ENCODE results near the gene ALPK1.

ALPK1 gene

DNA sequence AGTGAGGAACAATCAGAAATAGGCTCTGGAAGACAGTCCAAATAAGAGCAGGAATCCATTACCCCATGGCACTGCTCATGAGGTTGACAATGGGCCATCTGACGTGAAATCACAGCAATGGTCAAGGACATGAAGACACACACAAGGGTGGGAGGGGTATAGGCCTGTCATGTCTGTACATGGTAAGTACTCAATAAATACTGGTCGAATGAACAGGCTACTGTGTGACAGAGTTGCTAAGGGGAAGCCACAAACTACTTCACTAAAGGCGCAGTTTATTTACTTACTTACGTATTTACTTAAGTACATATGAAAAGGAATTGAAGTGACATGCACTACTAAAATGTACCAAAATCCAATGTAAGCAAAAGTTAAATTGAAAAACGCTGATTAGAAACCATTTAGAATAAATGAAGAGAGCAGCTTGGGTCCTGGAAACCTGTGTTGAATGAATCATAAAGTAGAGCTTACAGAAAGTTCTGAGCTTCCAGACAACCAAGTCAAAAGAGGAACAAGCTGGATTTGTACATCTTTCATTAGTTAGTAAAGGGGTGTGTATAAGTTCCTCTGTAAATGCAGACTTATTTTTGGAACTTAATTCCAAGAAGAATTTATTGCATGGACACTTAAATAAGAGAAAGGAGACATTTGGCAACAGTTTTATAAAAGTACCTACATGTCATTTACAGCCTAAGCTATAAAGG lies 32.7 kb downstream of the ALPK1 start:
- DNase-seq = no peak

DNA sequence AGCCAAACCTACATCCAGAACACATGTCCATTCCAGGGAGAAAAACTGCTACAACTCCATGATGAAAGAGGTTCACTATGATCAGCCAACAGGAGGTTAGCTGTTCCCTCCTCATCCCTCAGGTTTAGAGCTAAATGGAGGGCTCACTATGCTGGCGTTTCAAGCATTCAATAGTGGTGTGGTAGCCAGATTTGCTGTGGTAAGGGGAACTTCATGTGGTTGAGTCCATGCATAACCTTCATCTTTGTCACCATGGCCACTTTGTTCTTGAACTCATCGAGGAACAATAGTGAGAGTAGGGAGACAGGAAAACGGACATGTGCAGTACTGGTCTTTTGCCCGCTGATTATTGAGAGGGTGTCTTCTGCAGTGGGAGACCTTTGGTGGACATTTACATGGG lies 33.8 kb downstream of the ALPK1 start:
- DNase-seq = no peak

DNA sequence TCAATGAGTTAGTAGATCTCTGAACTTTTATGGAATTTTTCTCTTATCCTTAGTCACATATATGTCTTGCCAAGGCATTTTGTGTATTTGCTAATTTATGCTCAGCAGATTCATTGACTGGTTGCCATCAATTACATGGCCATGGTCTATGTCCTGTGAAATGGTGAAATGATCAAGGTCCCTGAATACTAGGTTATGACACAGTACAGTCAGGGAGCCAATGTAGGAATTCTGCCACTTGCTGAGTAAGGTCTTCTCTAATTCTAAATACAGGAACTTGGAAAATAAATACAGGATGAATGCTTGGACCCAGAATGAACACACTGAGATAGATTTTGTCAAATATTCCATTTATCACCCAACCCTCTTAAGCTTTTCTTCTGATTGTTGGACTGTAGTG lies 35.2 kb downstream of the ALPK1 start:
- no peak for DNase-seq

DNA sequence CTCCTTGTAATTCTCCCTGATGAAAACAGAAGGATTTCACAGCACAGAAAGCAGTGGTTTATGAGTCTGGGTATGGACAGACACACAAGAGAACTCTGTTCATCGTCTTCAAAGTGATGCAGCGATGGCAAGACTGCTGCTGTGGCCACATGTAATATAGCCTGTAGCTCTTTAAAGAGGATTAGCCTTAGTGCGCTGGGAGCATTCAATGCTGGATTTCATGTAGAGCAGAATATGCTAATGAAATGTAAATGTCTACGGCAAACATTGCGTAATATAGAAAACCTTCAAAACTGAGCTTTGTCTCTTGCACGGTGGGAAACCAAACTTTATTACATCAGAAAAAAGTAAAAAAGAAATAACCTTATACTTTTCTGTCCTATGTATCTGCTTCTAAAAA lies 42.9 kb downstream of the ALPK1 start:
- no peak for DNase-seq

DNA sequence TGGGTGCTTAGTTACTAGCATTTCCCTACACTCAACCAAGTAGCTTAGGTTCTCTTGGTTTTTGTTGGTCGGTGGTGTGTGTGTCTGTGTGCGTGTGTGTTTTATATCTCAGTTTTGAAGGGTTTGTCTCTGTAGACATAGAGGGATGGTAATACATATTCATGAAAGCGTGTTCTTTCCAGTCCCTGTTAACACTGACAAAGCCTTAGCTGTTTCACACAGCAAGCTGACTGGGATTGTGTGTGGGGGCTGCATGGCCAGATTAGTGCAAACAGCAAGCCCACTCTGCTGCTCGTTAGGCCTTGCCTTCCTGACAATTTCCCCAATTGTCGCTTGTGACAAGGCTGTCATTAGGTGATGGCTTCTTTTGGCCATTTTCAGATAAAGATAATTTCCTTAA lies 43.9 kb downstream of the ALPK1 start:
- DNase-seq = no peak

DNA sequence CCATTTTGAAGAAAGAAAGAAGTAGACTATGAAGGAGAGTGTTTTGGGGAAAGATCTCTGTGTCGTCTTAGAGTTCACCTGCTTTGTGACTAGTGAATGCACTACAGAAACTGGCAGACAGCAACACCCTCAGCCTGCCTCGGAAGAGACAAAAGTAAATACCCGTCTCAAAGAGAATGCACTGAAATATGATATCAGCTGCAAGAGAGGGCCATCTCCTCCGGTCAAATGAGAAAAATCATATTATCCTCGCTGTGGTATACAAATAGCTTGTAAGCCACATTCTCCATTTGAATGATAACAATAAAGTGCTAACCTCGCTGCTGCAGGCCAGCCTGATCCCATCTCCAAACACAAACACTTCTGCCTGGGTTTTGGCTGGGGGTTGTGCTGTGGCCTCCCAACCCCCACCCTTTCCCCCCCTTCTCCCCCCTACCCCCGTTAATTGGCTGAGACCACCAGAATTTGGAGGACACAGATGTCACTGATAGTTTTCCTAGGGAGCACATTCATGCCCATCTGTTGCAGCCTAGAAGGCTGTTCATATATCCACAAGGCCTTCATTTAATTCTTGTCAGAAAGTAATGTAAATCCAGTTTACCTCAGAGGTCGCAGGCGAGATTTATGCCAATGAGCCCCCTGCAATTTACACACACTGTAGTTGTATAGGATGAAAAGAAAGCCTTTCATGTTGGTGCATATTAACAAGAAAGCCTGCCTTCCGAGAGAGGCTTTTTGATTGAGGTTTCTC lies 46.3 kb downstream of the ALPK1 start:
- DNase-seq = no peak

DNA sequence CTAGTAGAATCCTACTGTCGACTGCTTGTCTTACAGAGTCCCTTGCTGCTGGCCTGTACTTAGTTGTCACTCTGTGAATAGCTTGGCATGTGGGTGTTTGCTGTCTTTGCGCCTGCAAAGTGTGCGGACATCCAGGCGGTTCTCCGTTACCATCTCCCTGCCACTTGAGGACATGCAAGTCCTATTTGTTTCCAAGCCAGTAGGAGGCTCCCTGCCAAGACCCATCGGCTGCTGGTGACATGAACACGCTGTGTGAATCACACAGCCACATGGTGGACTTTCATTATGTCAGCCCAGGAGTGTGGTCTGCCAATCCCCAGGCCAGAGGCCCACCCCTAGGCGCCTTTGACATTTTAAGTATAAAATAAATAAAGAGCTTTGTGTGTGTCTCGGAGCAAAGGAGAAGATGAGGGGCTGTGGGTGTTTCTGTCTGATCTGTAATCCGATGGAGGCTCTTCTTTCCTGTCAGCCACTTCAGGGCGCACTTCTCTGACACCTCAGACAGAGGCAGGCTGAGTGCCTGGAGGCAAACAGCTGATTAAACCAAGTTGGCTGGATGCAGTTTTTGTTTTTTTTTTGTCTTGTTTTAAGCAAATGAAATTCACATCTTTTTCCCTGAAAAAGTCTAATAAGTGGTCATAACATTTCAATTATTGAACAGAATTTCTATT lies 51.5 kb downstream of the ALPK1 start:
- peak; percentile 6 for DNase-seq

DNA sequence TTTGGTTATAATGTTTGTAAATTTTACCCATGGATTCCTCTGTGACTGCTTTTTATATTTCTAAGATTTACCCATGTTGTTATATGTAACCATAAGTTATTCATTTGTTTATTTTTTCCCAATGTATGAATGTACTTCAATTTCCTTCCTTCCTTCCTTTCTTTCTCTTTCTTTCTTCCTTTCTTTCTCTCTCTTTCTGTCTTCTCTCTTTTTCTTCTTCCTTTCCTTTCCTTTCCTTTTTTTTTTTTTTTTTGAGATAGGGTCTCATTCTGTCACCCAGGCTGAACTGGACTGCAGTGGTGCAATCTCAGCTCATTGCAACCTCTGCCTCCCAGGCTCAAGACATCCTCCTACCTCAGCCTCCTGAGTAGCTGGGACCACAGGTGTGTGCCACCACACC lies 55.6 kb downstream of the ALPK1 start:
- DNase-seq = no peak

DNA sequence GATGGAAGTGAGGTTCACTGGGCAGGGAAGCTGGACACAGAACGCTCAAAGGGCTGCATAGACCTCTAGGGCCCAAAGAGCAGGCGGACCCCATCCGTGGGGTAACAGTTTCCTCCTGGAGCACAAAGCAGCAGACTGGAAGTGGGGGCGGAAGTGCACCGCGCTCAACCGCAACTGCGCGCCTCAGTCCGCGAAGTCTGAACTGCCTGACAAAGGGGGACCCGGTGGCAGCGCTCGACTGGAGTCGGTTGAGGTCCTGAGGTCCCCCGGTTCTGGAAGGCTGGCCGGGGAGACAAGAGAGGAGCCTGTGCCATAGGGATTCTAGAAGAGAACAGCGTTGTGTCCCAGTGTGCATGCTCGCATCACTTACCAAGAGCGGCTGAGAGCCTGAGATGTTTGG lies 58.5 kb downstream of the ALPK1 start:
- no peak for DNase-seq

DNA sequence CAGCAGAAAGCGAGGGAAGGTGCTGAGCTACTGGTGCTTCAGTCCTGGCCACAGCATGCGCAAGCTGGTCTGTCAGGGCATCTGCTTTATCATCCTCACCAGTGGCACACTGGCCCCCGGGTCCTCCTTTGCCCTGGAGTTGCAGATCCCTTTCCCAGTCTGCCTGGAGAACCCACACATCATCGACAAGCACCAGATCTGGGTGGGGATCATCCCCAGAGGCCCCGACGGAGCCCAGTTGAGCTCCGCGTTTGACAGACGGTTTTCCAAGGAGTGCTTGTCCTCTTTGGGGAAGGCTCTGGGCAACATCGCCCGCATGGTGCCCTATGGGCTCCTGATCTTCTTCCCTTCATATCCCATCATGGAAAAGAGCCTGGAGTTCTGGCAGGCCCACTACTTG lies 60.3 kb downstream of the ALPK1 start:
- no peak for DNase-seq

DNA sequence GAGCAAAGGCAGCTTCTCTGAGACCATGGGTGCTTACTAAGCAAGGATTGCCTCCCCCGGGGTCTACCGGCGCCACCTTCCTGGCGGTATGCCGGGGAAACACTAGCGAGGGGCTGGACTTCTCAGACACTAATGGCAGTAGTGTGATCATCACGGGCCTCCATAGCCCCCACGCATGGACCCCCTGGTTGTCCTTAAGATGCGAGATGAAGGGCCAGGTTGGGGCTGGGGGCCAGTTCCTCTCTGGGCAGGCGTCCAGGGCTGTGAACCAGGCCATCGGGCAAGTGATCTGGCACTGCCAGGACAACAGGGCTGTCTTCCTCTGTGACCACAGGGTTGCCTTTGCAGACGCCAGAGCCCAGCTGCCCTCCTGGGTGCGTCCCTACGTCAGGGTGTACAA lies 60.7 kb downstream of the ALPK1 start:
- DNase-seq = no peak

DNA sequence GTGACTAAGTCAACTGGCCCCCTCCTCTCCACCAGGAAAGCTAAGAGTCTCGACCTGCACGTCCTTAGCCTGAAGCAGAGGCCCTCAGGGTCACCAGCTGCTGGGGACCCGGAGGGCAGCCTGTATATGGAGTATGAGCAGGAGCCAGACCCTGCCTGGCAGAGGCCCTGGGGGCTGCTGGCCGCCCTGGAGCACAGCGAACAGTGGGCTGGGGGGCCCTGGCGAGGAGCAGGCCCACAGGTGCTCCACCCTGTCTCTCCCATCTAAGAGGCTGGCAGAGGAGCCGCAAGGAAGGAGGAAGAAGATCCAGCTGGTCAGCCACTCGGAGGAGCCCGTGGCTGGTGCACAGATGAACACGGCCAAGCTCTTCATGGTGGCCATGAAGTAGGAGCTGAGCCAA lies 61.2 kb downstream of the ALPK1 start:
- DNase-seq = no peak

DNA sequence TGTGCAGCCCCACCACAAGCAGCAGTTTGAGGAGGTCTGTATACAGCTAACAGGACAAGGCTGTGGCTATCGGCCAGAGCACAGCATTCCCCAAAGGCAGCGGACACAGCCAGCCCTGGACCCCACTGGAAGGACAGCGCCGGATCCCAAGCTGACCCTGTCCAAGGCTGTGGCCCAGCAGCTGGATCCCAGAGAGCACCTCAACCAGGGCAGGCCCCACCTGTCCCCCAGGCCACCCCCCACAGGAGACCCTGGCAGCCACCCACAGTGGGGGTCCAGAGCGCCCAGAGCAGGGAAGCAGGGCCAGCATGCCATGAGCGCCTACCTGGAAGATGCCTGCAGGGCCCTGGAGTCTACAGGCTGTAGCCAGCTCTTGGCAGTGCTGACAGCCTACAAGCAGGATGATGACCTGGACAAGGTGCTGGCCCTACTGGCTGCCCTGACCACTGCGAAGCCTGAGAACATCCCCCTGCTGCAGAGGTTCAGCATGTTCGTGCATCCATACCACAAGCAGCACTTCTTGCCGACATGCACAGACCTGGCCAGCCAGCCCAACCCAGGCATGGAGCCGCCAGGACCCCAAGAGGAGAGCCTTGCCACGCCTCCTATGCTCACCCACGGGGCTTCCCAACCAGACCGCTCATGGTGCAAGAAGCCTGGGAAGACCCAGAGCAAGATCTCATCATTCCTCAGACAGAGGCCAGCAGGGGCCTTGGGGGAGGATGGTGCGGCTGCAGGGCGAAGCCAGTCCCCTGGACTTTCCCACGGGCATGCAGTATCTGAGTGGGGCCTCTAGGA lies 62.0 kb downstream of the ALPK1 start:
- no peak for DNase-seq

DNA sequence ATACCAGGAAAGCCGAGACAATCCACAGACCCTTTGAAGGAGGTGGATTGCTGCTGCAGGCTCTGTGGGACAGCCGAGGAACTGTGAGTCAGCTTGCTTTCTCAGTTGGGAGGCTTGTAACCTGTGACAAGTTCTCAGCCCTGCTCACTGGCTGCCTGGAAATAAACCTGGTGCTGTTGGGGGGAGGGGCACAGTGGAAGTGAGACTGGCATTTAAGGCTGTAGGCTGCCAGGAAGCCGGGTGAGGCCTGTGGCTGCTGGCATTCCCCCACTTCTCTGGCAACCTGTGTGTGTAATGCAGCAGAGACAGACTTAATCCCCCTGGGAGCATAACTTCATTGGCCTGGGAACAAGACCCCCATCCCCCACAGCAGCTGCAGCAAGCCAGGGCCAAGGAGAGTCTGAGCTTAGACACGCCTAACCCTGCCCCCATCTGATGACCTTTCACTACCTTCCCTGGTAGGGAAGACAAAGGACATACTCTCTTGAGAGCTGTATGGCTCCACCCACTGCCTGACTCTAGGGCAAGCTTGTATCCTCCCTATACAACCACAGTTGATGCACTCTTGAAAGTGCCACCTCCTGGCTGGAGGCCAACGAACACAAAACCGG lies 64.1 kb downstream of the ALPK1 start:
- no peak for DNase-seq

DNA sequence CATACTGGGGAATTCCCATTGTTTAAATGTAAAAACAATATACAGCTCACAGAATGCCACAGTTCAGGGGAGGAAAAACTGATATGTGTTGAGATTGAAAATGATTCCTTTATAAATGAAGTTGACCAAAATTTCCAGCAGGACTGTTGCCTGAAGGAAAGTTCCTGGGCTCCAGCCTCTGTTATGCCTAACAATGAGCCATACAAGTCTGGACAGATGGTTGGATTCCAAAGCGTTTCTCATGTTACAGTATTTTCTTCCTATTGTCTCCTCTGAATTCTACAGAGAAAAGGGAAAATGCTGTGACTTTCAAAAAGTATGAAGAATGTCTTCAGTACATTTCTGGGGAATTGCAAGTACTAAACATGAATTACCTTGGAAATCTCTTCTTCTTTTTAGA lies 73.3 kb downstream of the ALPK1 start:
- DNase-seq = no peak

DNA sequence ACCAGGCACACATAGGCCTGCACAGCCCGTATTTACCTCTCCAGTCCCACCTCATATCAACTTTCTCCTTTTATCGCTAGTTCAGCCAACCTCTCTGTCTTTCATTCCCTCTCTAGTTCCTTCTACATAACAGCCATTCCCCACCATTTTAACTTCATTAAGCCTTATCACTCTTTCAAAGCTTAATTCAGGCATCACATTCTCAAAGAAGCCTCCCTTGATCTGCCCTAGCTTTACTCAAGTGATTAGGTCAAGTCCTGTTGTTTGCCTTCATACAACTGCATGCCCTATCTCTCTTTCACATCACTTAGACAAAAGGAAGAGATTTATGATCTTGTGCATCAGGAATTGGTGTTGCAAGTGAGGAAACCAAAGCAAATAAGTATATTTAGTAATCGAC lies 74.2 kb downstream of the ALPK1 start:
- no peak for DNase-seq

DNA sequence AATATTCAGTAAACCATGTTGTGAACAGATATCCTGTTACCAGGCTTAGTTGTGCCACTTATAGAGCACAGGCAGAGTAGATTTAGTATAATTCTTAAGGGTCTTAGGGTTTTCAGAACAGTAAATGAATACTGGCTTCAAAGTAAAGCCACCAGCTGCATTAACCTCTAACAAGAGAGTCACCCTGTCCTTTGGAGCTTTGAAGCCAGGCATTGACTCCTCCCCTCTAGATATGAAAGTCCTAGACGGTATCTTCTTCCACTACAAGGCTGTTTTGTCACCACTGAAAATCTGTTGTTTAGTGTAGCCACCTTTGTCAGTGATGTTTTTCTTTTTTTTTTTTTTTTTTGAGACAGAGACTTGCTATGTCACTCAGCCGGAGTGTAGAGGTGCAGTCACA lies 77.7 kb downstream of the ALPK1 start:
- no peak for DNase-seq

DNA sequence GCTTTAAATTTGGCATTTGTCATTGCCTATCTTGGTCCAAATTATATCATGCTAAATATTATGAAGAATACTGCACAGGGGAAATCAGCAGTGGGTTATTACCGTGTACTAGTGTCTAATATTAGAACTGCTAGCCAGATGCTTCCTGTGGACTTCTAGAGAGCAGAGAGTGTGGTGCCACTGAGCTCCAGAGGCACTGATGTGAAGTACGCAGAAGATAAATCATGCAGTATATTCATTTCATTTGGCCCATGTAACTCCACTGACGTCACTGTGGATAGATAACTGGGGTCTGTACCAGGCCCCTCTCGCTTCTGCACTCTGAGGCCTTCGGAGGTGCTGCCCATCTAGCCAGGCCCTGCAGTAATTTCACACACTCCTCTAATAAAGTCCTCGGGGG lies 80.0 kb downstream of the ALPK1 start:
- no peak for DNase-seq

DNA sequence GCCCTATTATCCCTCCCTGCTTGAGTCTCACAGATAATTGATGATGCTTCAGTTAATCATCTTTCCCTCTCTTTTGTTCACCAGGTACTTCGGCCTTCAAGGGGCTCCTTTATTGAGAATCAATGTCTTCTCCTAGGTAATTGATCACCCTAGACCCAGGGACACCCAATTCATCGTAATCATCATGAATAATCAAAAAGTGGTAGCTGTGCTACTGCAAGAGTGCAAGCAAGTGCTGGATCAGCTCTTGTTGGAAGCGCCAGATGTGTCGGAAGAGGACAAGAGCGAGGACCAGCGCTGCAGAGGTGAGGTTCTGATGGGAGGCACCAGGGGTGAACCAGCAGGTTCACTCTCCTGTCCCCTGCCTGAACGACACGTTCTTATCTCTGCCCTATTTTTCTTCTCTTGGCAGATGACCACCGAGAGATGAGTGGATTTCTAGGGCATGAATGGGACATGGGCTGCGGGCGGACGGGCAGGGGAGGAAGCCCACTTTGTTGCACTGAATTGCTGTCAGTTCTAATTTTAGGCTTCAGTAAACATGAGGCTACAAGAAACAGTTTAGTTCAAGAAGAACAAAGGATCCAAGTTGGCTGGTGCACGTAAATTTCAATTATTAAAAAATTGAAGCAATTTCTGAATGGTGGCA lies 80.5 kb downstream of the ALPK1 start:
- DNase-seq = no peak

DNA sequence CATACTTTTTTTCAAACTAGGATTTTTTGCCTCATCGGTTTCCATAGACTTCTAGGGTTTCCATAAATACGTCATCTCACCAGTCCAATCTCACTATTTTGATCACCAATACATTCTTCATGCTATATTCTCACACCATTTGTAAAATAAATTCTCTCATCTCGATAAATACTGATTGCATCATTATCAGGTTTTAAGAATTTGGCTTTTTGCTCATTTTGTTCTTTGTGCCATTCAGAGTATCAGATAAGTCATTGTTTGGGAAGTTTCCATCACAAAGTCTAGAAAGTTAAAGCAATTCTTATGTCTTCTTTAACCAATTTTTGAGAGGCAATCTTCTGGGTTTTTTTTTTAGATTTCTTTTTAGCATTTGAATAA lies 81.1 kb downstream of the ALPK1 start:
- DNase-seq = no peak

DNA sequence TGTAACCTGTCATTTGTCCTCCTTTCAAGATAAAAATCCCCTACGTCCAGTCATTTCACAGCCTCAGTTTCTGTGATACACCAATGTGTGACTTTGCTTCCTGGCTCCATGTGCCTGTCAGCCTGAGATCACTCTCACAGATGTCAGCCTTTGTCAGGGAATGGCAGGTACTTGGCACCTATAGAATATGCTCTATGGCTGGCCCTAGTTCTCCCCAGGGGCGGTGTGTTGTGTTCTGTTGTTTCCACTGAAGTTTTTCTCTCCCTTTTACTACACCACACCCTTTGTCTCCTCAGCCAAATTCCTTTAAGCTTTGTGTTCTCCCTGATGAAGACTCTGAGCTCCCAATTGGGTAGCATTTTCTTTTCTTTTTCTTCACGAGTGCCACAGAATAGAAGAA lies 81.7 kb downstream of the ALPK1 start:
- no peak for DNase-seq

DNA sequence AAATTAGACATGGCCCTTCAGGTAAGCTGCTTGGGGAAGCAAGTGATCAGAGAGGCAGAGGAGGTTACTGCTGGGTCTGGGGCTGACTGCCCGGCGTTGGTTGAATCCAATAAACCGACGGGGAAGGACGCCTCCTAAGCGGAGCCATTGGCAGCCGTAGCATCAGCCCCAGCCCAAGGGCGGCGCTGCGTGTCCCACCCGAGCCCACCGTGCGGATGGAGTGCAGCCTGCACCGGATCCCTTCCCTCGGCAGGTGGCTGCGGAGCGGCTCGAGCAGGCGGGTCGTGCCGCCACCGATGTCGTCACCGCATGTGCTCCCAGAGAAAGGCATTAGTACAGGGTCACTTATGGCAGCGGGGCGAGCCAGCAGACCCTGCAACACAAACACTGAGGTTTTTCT lies 82.1 kb downstream of the ALPK1 start:
- no peak for DNase-seq
